GM21423 (cell line): Measurements from ENCODE around the gene ZDHHC15.
"Not testable (repeated sequence)": the region's sequence is repeated elsewhere in the genome, so short reads cannot be mapped to it uniquely, and the experiment has no call there.

Experiments used
- ATAC-seq: cut with Tn5 transposase; IDR thresholded peaks from one replicate; pipeline ENCODE4 v1.9.1; 2021; ENCODE audit warnings: mild to moderate bottlenecking, moderate library complexity; ENCODE audit not compliant: unreplicated experiment

The ZDHHC15 gene

GRCh38 chrX:75522565-75523431 is at the start of gene ZDHHC15:
ZDHHC15 (minus strand) TSS chrX:75523037; CDS start chrX:75523024, 13 bp downstream.
- no peak for ATAC-seq

- ATAC-seq: not testable (repeated sequence)
Measured at GRCh38 chrX:75560544-75560943, 37.7 kb upstream of the ZDHHC15 start.

GRCh38 chrX:75547783-75548182 is 24.9 kb upstream of the ZDHHC15 start:
- no peak for ATAC-seq

GRCh38 chrX:75546724-75547511 is 24.1 kb upstream of the ZDHHC15 start:
- no peak for ATAC-seq

GRCh38 chrX:75544786-75545185 is 21.9 kb upstream of the ZDHHC15 start:
- no peak for ATAC-seq

- no peak for ATAC-seq
Measured at GRCh38 chrX:75483933-75484332, 38.9 kb downstream of the ZDHHC15 start.

- not testable (repeated sequence) for ATAC-seq
Measured at GRCh38 chrX:75461780-75462179, 61.1 kb downstream of the ZDHHC15 start.

GRCh38 chrX:75421688-75422230 is 101.1 kb downstream of the ZDHHC15 start:
- no peak for ATAC-seq

- ATAC-seq: not testable (repeated sequence)
Measured at GRCh38 chrX:75407153-75407552, 115.7 kb downstream of the ZDHHC15 start.

- no peak for ATAC-seq
Measured at GRCh38 chrX:75390470-75390869, 132.4 kb downstream of the ZDHHC15 start.

- ATAC-seq: no peak
Measured at GRCh38 chrX:75369721-75370120, 153.1 kb downstream of the ZDHHC15 start.

- no peak for ATAC-seq
Measured at GRCh38 chrX:75366861-75367260, 156.0 kb downstream of the ZDHHC15 start.

- ATAC-seq: no peak
Measured at GRCh38 chrX:75365243-75365975, 157.4 kb downstream of the ZDHHC15 start.

- no peak for ATAC-seq
Measured at GRCh38 chrX:75361788-75362187, 161.0 kb downstream of the ZDHHC15 start.

GRCh38 chrX:75348601-75349000 is 174.2 kb downstream of the ZDHHC15 start:
- ATAC-seq: not testable (repeated sequence)

- no peak for ATAC-seq
Measured at GRCh38 chrX:75337525-75337924, 185.3 kb downstream of the ZDHHC15 start.

GRCh38 chrX:75335127-75335458 is 187.7 kb downstream of the ZDHHC15 start:
- ATAC-seq: no peak

GRCh38 chrX:75334407-75335126 is 188.3 kb downstream of the ZDHHC15 start:
- ATAC-seq: not testable (repeated sequence)

GRCh38 chrX:75327607-75328006 is 195.2 kb downstream of the ZDHHC15 start:
- no peak for ATAC-seq
